ENCODE results near the gene PARL.

GRCh38 chr3:183823963-183824362, 60.7 kb downstream of the PARL start:
- TF ChIP-seq, protein P1, sequence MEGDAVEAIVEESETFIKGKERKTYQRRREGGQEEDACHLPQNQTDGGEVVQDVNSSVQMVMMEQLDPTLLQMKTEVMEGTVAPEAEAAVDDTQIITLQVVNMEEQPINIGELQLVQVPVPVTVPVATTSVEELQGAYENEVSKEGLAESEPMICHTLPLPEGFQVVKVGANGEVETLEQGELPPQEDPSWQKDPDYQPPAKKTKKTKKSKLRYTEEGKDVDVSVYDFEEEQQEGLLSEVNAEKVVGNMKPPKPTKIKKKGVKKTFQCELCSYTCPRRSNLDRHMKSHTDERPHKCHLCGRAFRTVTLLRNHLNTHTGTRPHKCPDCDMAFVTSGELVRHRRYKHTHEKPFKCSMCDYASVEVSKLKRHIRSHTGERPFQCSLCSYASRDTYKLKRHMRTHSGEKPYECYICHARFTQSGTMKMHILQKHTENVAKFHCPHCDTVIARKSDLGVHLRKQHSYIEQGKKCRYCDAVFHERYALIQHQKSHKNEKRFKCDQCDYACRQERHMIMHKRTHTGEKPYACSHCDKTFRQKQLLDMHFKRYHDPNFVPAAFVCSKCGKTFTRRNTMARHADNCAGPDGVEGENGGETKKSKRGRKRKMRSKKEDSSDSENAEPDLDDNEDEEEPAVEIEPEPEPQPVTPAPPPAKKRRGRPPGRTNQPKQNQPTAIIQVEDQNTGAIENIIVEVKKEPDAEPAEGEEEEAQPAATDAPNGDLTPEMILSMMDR (IDR thresholded peaks at IDR 0.05): no peak
- TF ChIP-seq POLR2A (IDR thresholded peaks at IDR 0.05): no peak

Measured in heart left ventricle (tissue), 13 donors.